ENCODE data around the gene ATP5PD. TPM values are rescaled to one million over a fixed set of nuclear protein-coding genes. Genes with fewer than 3 reads are reported as not detected.
A peak's percentile ranks its signal among the peaks of the same experiment; 100 is the strongest.

ATP5PD gene
- total and polyA plus RNA-seq, 2 of the 13 experiments (the other 11 are each of a cell fraction or from before 2014, with no cell fraction given) = 158 to 428 TPM

GRCh38 chr17:75084039-75084660 is 37.4 kb upstream of the ATP5PD start (continued):
- TF ChIP-seq ZNF574 (CRISPR knock-in tag; IDR thresholded peaks at IDR 0.05) (peak; percentile 71; the same call in 1 of the 2 replicates), ZBTB40 (IDR thresholded peaks at IDR 0.05) (no peak), ZBTB40 (CRISPR knock-in tag; IDR thresholded peaks at IDR 0.05) (no peak; the same call in 1 of the 2 replicates), ZNF142 (CRISPR knock-in tag; IDR thresholded peaks at IDR 0.05) (peak; percentile 64; the same call in 1 of the 2 replicates), ZNF576 (CRISPR knock-in tag; IDR thresholded peaks at IDR 0.05) (no peak), RNF2 (conservative IDR thresholded peaks at IDR 0.05; ENCODE audit: low read depth) (no peak), ZNF432 (CRISPR knock-in tag; IDR thresholded peaks at IDR 0.05; ENCODE audit: borderline replicate concordance) (no peak), ZNF180 (CRISPR knock-in tag; IDR thresholded peaks at IDR 0.05; ENCODE audit: borderline replicate concordance, low read depth) (no peak), NR3C1 (CRISPR knock-in tag; IDR thresholded peaks at IDR 0.05) (no peak)
